Measurements from ENCODE around the gene ANGPTL7.

DNA sequence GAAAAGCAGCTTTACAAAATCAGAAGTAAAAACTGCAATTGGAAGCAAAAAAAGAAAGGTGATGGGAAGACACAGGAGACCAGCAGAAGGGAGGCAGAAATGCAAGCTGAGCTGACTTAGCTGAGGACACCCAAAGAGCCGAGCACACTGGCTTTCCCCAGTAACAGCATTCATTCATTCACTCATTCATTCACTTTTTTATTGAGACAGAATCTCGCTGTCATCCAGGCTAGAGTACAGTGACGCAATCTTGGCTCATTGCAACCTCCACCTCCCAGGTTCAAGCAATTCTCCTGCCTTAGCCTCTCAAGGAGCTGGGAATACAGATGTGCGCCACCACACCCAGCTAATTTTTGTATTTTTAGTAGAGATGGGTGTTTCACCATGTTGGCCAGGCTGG, 8.2 kb downstream of the ANGPTL7 start:
- TF ChIP-seq EZH2phosphoT487 (IDR thresholded peaks at IDR 0.05; ENCODE audit: insufficient read depth, low read depth) (no peak), EZH2 (IDR thresholded peaks at IDR 0.05; ENCODE audit: insufficient read depth, poor library complexity, severe bottlenecking) (no peak)
